K562 (cell line): Measurements from ENCODE around the gene UBE2S.

ENCODE experiments used
- GATAD2B ChIP-seq: fragments of 450-650 bp; IDR thresholded peaks from 2 replicates; pipeline ENCODE4 v1.6.1; 2017; ENCODE audit warnings: mild to moderate bottlenecking, borderline replicate concordance
- RNF2 ChIP-seq: sonication (generic); IDR thresholded peaks from 2 replicates; pipeline ENCODE4 v1.6.1; 2016
- TF ChIP-seq, protein P1 (sequence below): fragments of 200-800 bp; sonication (Bioruptor generic); IDR thresholded peaks from 2 replicates; pipeline ENCODE4 v1.6.1; 2016; ENCODE audit warnings: missing genetic modification characterization, missing compliant biosample characterization
- TF ChIP-seq, protein P2 (sequence below): sonication (generic); formaldehyde crosslinking; IDR thresholded peaks from 2 replicates; pipeline ENCODE4 v1.8.1; 2023; ENCODE audit warnings: missing genetic modification reagents, mild to moderate bottlenecking, borderline replicate concordance

DNA sequence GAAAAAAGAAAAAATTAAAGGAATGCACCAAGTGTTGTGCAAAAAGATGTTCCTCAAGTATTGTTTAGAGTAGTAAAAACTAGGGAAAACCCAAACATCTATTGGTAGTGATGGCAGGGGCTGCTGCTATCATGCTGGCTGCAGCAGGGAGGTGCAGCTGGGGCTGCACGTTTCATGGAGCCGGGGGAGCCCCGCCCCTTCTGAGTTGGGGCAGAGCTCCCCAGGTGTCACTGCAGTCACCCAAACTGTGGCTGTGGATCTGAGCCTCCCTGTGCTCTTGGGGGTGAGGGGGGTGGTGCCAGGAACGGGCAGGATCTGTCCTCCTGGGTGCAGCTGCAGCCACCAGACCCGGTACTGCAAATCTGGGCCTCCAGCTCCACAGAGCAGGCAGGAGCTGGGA lies 11.5 kb upstream of the UBE2S start:
- TF ChIP-seq RNF2 = no peak
- TF ChIP-seq, protein P1, sequence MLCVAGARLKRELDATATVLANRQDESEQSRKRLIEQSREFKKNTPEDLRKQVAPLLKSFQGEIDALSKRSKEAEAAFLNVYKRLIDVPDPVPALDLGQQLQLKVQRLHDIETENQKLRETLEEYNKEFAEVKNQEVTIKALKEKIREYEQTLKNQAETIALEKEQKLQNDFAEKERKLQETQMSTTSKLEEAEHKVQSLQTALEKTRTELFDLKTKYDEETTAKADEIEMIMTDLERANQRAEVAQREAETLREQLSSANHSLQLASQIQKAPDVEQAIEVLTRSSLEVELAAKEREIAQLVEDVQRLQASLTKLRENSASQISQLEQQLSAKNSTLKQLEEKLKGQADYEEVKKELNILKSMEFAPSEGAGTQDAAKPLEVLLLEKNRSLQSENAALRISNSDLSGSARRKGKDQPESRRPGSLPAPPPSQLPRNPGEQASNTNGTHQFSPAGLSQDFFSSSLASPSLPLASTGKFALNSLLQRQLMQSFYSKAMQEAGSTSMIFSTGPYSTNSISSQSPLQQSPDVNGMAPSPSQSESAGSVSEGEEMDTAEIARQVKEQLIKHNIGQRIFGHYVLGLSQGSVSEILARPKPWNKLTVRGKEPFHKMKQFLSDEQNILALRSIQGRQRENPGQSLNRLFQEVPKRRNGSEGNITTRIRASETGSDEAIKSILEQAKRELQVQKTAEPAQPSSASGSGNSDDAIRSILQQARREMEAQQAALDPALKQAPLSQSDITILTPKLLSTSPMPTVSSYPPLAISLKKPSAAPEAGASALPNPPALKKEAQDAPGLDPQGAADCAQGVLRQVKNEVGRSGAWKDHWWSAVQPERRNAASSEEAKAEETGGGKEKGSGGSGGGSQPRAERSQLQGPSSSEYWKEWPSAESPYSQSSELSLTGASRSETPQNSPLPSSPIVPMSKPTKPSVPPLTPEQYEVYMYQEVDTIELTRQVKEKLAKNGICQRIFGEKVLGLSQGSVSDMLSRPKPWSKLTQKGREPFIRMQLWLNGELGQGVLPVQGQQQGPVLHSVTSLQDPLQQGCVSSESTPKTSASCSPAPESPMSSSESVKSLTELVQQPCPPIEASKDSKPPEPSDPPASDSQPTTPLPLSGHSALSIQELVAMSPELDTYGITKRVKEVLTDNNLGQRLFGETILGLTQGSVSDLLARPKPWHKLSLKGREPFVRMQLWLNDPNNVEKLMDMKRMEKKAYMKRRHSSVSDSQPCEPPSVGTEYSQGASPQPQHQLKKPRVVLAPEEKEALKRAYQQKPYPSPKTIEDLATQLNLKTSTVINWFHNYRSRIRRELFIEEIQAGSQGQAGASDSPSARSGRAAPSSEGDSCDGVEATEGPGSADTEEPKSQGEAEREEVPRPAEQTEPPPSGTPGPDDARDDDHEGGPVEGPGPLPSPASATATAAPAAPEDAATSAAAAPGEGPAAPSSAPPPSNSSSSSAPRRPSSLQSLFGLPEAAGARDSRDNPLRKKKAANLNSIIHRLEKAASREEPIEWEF (CRISPR knock-in tag) = no peak
- TF ChIP-seq GATAD2B = no peak
- TF ChIP-seq, protein P2, sequence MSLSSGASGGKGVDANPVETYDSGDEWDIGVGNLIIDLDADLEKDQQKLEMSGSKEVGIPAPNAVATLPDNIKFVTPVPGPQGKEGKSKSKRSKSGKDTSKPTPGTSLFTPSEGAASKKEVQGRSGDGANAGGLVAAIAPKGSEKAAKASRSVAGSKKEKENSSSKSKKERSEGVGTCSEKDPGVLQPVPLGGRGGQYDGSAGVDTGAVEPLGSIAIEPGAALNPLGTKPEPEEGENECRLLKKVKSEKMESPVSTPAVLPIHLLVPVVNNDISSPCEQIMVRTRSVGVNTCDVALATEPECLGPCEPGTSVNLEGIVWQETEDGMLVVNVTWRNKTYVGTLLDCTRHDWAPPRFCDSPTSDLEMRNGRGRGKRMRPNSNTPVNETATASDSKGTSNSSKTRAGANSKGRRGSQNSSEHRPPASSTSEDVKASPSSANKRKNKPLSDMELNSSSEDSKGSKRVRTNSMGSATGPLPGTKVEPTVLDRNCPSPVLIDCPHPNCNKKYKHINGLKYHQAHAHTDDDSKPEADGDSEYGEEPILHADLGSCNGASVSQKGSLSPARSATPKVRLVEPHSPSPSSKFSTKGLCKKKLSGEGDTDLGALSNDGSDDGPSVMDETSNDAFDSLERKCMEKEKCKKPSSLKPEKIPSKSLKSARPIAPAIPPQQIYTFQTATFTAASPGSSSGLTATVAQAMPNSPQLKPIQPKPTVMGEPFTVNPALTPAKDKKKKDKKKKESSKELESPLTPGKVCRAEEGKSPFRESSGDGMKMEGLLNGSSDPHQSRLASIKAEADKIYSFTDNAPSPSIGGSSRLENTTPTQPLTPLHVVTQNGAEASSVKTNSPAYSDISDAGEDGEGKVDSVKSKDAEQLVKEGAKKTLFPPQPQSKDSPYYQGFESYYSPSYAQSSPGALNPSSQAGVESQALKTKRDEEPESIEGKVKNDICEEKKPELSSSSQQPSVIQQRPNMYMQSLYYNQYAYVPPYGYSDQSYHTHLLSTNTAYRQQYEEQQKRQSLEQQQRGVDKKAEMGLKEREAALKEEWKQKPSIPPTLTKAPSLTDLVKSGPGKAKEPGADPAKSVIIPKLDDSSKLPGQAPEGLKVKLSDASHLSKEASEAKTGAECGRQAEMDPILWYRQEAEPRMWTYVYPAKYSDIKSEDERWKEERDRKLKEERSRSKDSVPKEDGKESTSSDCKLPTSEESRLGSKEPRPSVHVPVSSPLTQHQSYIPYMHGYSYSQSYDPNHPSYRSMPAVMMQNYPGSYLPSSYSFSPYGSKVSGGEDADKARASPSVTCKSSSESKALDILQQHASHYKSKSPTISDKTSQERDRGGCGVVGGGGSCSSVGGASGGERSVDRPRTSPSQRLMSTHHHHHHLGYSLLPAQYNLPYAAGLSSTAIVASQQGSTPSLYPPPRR (CRISPR knock-in tag) = no peak
